Aorta (tissue), 5 donors: Measurements from ENCODE around the gene UIMC1. TPM values are rescaled to one million over a fixed set of nuclear protein-coding genes. Genes with fewer than 3 reads are reported as not detected.
"Not testable (repeated sequence)": the region's sequence is repeated elsewhere in the genome, so short reads cannot be mapped to it uniquely, and the experiment has no call there.

ENCODE experiments used
- ATAC-seq: fragments of 200-7000 bp; cut with Tn5 transposase; one replicate; pipeline ENCODE4 v1.9.1; 2022; ENCODE audit warnings: moderate library complexity; ENCODE audit not compliant: low FRiP score
- DNase-seq, 2 donors: peaks; one replicate each; pipeline ENCODE4 v3.0.0-alpha.2; 2020
- H3K27ac ChIP-seq, 2 donors: one replicate each; pipeline ENCODE4 v1.5.1; 2013; ENCODE audit warnings: low read length in 2 of 2, mild to moderate bottlenecking in 2 of 2, moderate library complexity in 2 of 2, control low read depth in 1 of 2, inconsistent platforms in 1 of 2, low read depth in 1 of 2
- H3K27me3 ChIP-seq, 2 donors: one replicate each; pipeline ENCODE4 v1.6.1; 2013; ENCODE audit warnings: control low read depth in 1 of 2, low read length in 1 of 2, mild to moderate bottlenecking in 1 of 2, moderate library complexity in 1 of 2; ENCODE audit not compliant: insufficient read depth in 2 of 2, control insufficient read depth in 1 of 2
- H3K36me3 ChIP-seq, 2 donors: one replicate each; pipeline ENCODE4 v1.6.1; 2013; ENCODE audit warnings: control low read depth in 1 of 2, low read length in 1 of 2, mild to moderate bottlenecking in 1 of 2; ENCODE audit not compliant: insufficient read depth in 2 of 2, control insufficient read depth in 1 of 2
- H3K4me1 ChIP-seq, 2 donors: one replicate each; pipeline ENCODE4 v1.6.1; 2013; ENCODE audit warnings: low read length in 2 of 2, control low read depth in 1 of 2, mild to moderate bottlenecking in 1 of 2, moderate library complexity in 1 of 2; ENCODE audit not compliant: insufficient read depth in 2 of 2, control insufficient read depth in 1 of 2
- H3K4me3 ChIP-seq, 2 donors: one replicate each; pipeline ENCODE4 v1.5.1; 2013; ENCODE audit warnings: low read length in 2 of 2, control low read depth in 1 of 2, mild to moderate bottlenecking in 1 of 2
- H3K9me3 ChIP-seq: one replicate; pipeline ENCODE4 v1.6.1; 2013; ENCODE audit warnings: mild to moderate bottlenecking, low read length; ENCODE audit not compliant: control insufficient read depth
- WGBS, 2 donors: extraction: QIAGEN DNeasy Blood & Tissue Kit; methylation state at CpG; one replicate each; pipeline ENCODE4 v1.1.7; 2013; 5-methylcytosine and 5-hydroxymethylcytosine counted together
- intact Hi-C, 2 donors: fragments of 100-400 bp; cut with DNase I; formaldehyde crosslinking; loops; one replicate each; pipeline versions ENCODE4 v1.14.2 to v1.15.0; 2022
- polyA plus RNA-seq, 2 donors: library from polyadenylated mRNA; stranded (reverse); fragments of 200-250 nt; gene quantifications; one replicate each; pipeline ENCODE4 v1.2.3, GENCODE V29; 2013
- total RNA-seq, 2 donors: library from RNA; stranded (reverse); fragmentation: NEBNext Ultra II Directional; extraction: Animal tissue kit (Norgen Biotek cat#: 25700); gene quantifications; one replicate each; pipeline ENCODE4 v1.2.1, GENCODE V29; 2021
- donor health status: healthy with polysubstance abuse.
- donor health status: Bipolar disorder and iron deficiency.
- donor health status: DM: no; HTN: no; CAD: no.
- donor health status: DM: no; HTN: no; CAD: no.
- donor health status: DM: yes; HTN: yes; CAD: no.

The UIMC1 gene
- total and polyA plus RNA-seq, 4 donors: 26.3 to 54.8 (median 44.5) TPM

DNA sequence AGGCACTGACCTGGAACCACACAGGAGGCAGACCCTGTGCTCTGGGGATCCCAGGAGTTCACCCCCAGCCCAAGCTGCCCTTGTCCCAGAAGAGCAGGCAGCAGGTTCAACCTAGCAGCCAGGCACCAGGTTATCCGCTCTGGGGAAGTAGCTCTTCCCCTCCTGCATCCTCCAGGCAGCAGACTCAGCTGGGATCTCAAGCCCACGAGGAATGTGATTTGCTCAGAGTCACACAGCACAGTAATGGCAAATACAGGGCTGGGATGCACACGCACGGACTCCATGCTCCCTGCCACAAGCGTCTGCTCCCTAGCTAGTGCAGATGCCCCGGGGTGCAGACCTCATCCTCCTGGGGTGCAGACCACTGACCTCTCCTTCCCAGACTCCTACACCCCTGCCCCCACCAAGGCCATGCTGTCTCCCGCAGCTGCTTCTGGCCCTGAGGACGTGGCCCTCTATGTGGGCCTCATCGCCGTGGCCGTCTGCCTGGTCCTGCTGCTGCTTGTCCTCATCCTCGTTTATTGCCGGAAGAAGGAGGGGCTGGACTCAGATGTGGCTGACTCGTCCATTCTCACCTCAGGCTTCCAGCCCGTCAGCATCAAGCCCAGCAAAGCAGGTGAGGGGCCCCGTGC lies 132.9 kb downstream of the UIMC1 start:
- DNase-seq (no peak), ATAC-seq (no peak)
- intact Hi-C loops: no loop called here
- no peaks in the 10 kb centered on the region for H3K27me3 ChIP-seq
- no peak overlapping the region for H3K4me3 ChIP-seq
- WGBS, 2 donors: 53 to 55% methylated on average over 15 to 16 of the region's 16 CpGs
- H3K36me3 ChIP-seq: no peaks in the 10 kb centered on the region
- H3K9me3 ChIP-seq: no peaks in the 10 kb centered on the region
- no peak overlapping the region for H3K27ac ChIP-seq
- H3K4me1 ChIP-seq: no peaks in the 10 kb centered on the region

DNA sequence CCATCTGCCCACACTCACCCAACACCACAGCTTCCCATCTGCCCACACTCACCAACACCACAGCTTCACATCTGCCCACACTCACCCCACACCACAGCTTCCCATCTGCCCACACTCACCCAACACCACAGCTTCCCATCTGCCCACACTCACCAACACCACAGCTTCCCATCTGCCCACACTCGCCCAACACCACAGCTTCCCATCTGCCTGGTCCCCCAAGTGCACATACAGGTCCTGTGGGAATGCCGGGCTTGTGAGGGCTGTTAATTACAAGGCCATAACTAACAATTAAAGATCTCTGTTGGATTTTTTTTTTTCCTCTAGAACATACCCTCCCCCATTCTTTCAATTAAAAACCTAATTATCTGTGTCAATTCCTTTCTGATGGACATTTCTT lies 133.6 kb downstream of the UIMC1 start:
- H3K4me1 ChIP-seq, H3K4me3 ChIP-seq, H3K9me3 ChIP-seq, H3K36me3 ChIP-seq, H3K27me3 ChIP-seq, intact Hi-C loops, DNase-seq, H3K27ac ChIP-seq, ATAC-seq: not testable (repeated sequence)
- 73 to 81% methylated on average over 2 of the region's 2 CpGs for WGBS, 2 donors

DNA sequence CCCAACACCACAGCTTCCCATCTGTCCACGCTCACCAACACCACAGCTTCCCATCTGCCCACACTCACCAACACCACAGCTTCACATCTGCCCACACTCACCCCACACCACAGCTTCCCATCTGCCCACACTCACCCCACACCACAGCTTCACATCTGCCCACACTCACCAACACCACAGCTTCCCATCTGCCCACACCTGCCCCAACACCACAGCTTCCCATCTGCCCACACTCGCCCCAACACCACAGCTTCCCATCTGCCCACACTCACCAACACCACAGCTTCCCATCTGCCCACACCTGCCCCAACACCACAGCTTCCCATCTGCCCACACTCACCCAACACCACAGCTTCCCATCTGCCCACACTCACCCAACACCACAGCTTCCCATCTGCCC lies 134.0 kb downstream of the UIMC1 start:
- 79 to 81% methylated on average over 2 of the region's 2 CpGs for WGBS, 2 donors
- DNase-seq: not testable (repeated sequence)

DNA sequence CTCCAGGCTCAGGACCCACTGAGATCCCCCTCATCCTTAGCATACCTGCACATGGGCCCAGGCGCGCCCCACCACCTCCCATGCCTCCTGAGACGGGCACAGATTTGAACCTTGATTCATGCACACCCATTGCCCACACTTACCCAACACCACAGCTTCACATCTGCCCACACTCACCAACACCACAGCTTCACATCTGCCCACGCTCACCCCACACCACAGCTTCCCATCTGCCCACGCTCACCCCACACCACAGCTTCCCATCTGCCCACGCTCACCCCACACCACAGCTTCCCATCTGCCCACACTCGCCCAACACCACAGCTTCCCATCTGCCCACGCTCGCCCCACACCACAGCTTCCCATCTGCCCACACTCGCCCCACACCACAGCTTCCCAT lies 135.9 kb downstream of the UIMC1 start:
- H3K27ac ChIP-seq, H3K9me3 ChIP-seq, H3K27me3 ChIP-seq, intact Hi-C loops, ATAC-seq, H3K36me3 ChIP-seq, DNase-seq, H3K4me3 ChIP-seq, H3K4me1 ChIP-seq: not testable (repeated sequence)
- WGBS, 2 donors: 84 to 85% methylated on average over 8 to 10 of the region's 10 CpGs

More for the DNA sequence above, 134.0 kb downstream of the UIMC1 start:
- intact Hi-C loops, H3K4me1 ChIP-seq, H3K9me3 ChIP-seq, H3K36me3 ChIP-seq, ATAC-seq, H3K27me3 ChIP-seq, H3K27ac ChIP-seq, H3K4me3 ChIP-seq: not testable (repeated sequence)

DNA sequence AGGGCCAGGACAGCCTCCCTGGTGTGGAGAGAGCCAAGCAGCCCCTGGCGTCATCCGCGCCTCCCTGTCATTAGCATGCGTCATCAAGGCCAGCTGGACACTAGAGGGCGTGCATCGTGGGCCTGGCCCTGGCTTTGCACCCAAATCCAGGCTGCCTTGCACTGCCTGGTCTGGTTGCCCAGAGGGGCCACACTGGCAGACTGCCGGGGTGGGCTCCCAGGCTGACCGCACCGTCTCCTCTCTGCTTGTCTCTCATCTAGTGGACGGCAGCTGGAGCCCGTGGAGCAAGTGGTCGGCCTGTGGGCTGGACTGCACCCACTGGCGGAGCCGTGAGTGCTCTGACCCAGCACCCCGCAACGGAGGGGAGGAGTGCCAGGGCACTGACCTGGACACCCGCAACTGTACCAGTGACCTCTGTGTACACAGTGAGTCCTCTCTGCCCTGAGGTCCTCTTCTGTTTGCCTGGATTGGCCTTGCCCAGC lies 136.4 kb downstream of the UIMC1 start:
- ATAC-seq: peak; percentile 36
- intact Hi-C loops: no loop called here
- Histone ChIP-seq H3K4me1 (no peaks in the 10 kb centered on the region), H3K9me3 (no peaks in the 10 kb centered on the region), H3K36me3 (no peaks in the 10 kb centered on the region), H3K27me3 (no peaks in the 10 kb centered on the region), H3K4me3 (no peak overlapping the region), H3K27ac (no peak overlapping the region)
- 50 to 51% methylated on average over 17 of the region's 17 CpGs for WGBS, 2 donors
- no peak for DNase-seq

DNA sequence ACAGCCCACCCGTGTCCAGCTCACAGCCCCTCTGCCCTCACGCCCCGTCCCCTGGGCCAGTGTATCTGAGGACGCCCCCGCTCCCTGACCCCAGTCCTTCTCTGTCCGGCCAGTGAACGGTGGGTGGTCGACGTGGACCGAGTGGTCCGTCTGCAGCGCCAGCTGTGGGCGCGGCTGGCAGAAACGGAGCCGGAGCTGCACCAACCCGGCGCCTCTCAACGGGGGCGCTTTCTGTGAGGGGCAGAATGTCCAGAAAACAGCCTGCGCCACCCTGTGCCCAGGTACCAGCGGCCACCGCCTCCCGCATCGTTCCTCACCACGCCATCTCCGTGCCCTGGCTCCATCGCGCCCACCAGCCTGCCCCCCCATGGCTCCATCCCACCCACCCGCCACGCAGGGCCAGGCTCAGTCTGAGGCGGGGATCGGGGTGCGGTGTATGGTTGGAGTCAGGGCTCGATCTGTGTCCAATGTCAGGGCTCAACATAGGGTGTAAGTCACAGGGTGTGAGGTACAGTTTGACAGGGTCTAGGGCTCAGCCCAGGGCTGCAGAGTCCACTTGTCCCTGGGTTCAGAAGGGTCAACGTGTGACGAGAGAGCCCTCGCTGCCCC lies 137.0 kb downstream of the UIMC1 start:
- ATAC-seq: no peak
- H3K27ac ChIP-seq: no peak overlapping the region
- H3K4me1 ChIP-seq: no peaks in the 10 kb centered on the region
- DNase-seq: no peak
- WGBS, 2 donors: 80% methylated on average over 37 to 38 of the region's 38 CpGs
- no peaks in the 10 kb centered on the region for H3K27me3 ChIP-seq
- no peaks in the 10 kb centered on the region for H3K36me3 ChIP-seq
- H3K9me3 ChIP-seq: no peaks in the 10 kb centered on the region
- no peak overlapping the region for H3K4me3 ChIP-seq
- intact Hi-C loops: no loop called here

DNA sequence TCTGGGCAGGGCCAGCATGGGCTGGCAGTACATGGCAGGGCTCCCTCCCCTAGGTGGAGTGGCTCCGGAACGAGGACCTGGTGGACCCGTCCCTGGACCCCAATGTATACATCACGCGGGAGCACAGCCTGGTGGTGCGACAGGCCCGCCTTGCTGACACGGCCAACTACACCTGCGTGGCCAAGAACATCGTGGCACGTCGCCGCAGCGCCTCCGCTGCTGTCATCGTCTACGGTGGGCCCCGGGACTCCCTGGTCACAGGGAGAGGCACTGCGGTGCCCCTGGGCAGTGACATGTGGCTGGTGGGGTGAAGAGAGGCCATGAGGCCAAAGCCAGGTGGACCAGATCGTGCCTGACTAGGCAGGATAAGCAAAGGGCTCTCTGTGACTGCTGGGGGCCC lies 137.8 kb downstream of the UIMC1 start:
- ATAC-seq: no peak
- Histone ChIP-seq H3K36me3 (no peaks in the 10 kb centered on the region), H3K27me3 (no peaks in the 10 kb centered on the region), H3K4me1 (no peaks in the 10 kb centered on the region), H3K9me3 (no peaks in the 10 kb centered on the region), H3K27ac (no peak overlapping the region), H3K4me3 (no peak overlapping the region)
- 90 to 92% methylated on average over 20 of the region's 20 CpGs for WGBS, 2 donors
- DNase-seq: no peak
- intact Hi-C loops: no loop called here

DNA sequence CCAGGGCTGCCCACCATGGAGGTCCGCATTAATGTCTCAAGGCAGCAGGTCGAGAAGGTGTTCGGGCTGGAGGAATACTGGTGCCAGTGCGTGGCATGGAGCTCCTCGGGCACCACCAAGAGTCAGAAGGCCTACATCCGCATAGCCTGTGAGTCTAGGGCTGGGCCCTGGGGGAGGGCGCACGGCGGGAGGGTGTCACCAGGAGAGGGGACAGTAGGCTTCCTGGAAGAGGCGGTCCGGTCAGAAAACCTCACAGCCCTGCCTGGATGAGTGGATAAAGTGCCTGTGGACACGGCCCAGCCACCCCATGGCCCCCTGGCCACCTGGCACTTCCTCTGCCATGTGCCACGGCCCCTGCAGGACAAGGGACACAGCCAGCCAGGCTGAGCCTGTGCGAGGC lies 138.5 kb downstream of the UIMC1 start:
- intact Hi-C loops: no loop called here
- no peaks in the 10 kb centered on the region for H3K4me1 ChIP-seq
- no peaks in the 10 kb centered on the region for H3K36me3 ChIP-seq
- no peaks in the 10 kb centered on the region for H3K27me3 ChIP-seq
- no peaks in the 10 kb centered on the region for H3K9me3 ChIP-seq
- WGBS, 2 donors: 86 to 95% methylated on average over 14 of the region's 14 CpGs
- no peak overlapping the region for H3K27ac ChIP-seq
- H3K4me3 ChIP-seq: no peak overlapping the region
- ATAC-seq: no peak
- DNase-seq: no peak

DNA sequence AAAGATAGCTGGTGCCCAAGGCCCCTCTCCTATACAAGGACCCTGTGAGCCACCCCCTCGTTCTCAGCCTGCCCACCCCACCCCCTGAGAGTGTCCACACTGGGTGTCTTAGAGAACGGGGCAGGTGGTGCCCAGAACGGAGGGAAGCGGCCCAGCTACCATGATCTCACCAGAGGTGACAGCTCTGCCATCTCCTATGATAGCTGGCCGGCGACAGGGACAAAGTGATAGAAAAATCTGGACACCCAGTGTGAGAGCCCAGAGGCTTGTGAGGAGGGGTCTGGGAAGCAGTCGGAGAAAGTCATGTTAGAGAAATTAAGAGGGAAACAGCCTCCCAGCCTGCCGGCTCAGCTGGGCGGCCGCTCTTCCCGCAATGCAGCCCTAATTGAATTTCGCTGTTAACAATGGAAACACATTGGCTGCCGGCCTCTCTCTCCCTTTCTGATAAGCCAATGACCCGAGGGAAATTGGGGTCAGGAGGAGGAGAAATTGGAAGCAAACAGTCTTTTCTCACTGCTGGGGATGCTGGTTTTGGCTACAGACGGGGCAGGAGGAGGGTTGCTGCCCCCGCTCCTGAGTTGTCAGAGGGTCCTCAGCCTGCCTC lies 139.8 kb downstream of the UIMC1 start:
- no peak for ATAC-seq
- no peaks in the 10 kb centered on the region for H3K36me3 ChIP-seq
- DNase-seq: no peak
- intact Hi-C loops: no loop called here
- no peak overlapping the region for H3K27ac ChIP-seq
- H3K4me1 ChIP-seq: no peaks in the 10 kb centered on the region
- no peaks in the 10 kb centered on the region for H3K27me3 ChIP-seq
- no peaks in the 10 kb centered on the region for H3K9me3 ChIP-seq
- no peak overlapping the region for H3K4me3 ChIP-seq
- 17% methylated on average over 16 of the region's 16 CpGs for WGBS, 2 donors
